Lower leg skin (tissue), 4 donors: ENCODE results near the gene PRPF8. TPM values are rescaled to one million over a fixed set of nuclear protein-coding genes. Genes with fewer than 3 reads are reported as not detected.

ENCODE experiments used
- DNase-seq, 2 donors: peaks; one replicate each; pipeline ENCODE4 v3.0.0-alpha.2; 2019; ENCODE audit warnings: low spot score in 2 of 2
- H3K4me3 ChIP-seq: fragments of 200-600 bp; sonication (generic); 2 replicates; pipeline ENCODE4 v1.5.1; 2017; ENCODE audit warnings: mild to moderate bottlenecking, low read depth; ENCODE audit not compliant: poor library complexity, severe bottlenecking
- POLR2A ChIP-seq, 2 donors: fragments of 450-650 bp; IDR thresholded peaks; one replicate each; pipeline ENCODE4 v1.6.1; 2016 to 2017; ENCODE audit warnings: antibody characterized with exemption in 2 of 2, mild to moderate bottlenecking in 1 of 2, moderate library complexity in 1 of 2
- WGBS, 2 donors: methylation state at CpG; one replicate each; pipeline ENCODE4 v1.1.5; 2018; 5-methylcytosine and 5-hydroxymethylcytosine counted together
- intact Hi-C: fragments of 100-400 bp; cut with DNase I; formaldehyde crosslinking; loops from one replicate; pipeline ENCODE4 v1.15.0; 2023; ENCODE audit warnings: low total_unique reads
- total RNA-seq, 4 donors: library from RNA; depleted of rRNA; stranded (reverse); fragments of >200 nt; gene quantifications; one replicate each; pipeline ENCODE4 v1.1.0, GENCODE V29; 2016
- TF ChIP-seq, protein P1 (sequence below), 3 donors: fragments of 450-650 bp; IDR thresholded peaks; one replicate each; pipeline ENCODE4 v1.5.1; 2016; ENCODE audit warnings: antibody characterized with exemption in 3 of 3, mild to moderate bottlenecking in 3 of 3, moderate library complexity in 2 of 3

Gene PRPF8
- total RNA-seq, 4 donors from 2014 or later: 140 to 228 (median 173) TPM

DNA sequence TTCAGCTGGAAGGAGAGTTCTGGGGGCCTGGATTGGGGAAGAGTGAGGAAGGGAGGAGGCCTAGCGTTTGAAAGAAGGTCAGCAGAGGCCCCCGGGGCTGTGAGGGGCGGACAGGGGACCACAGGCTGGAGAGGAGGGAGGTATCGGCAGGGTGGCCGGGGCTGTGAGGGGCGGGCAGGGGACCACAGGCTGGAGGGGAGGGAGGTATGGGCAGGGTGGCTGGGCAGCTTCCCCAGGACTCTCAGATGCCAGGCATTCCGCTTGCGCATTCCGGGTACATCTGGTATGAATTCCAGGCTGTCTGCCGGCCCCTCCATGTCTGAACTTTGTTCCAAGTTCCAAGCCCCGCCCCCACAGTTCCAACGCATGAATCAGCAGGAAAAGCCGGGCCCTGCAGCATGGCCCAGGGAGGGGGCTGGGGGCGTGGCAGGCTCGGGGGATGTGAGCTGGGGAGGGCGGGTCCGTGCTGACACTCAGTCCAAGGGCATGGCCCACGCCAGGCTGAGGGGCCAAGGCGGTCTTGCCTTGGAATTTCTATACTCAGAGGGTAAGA, 29.8 kb upstream of the PRPF8 start:
- intact Hi-C loops: no loop called here

DNA sequence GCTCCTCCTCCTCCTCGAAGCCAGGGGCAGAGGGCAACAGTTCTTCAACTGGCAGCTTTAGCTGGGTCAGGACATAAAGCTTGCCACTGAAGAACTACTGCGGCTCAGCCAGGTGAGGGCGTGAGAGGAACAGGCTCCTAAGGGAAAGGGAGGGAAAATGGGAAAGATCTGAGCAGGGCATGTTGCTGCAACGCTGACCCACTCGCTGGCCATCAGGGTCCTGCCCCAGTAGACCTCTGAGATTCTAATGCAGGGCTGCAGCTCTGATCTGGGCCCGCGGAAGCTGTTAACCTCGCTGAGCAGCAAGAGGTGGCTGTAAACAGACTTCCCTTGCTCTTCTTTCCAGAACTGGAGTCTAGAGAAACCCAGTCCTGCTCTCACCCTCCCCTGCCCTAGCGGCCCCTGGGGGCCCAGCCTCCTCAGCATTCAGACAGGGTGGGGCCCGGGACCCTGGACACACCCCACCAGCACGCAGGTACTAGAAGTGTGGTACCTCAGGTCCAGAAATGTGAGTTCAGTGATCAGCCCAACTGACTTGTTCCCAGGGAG, 29.3 kb upstream of the PRPF8 start:
- H3K4me3 ChIP-seq: no peak overlapping the region
- intact Hi-C loops: no loop called here
- peak in 1 of 2 donors; percentile 89 for DNase-seq
- TF ChIP-seq, protein P1, sequence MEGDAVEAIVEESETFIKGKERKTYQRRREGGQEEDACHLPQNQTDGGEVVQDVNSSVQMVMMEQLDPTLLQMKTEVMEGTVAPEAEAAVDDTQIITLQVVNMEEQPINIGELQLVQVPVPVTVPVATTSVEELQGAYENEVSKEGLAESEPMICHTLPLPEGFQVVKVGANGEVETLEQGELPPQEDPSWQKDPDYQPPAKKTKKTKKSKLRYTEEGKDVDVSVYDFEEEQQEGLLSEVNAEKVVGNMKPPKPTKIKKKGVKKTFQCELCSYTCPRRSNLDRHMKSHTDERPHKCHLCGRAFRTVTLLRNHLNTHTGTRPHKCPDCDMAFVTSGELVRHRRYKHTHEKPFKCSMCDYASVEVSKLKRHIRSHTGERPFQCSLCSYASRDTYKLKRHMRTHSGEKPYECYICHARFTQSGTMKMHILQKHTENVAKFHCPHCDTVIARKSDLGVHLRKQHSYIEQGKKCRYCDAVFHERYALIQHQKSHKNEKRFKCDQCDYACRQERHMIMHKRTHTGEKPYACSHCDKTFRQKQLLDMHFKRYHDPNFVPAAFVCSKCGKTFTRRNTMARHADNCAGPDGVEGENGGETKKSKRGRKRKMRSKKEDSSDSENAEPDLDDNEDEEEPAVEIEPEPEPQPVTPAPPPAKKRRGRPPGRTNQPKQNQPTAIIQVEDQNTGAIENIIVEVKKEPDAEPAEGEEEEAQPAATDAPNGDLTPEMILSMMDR (IDR thresholded peaks at IDR 0.05): no peak
- no peak for TF ChIP-seq POLR2A (IDR thresholded peaks at IDR 0.05)
- WGBS, 2 donors: 9 to 10% methylated on average over 11 of the region's 11 CpGs

More for the DNA sequence above, 29.8 kb upstream of the PRPF8 start:
- no peak overlapping the region for H3K4me3 ChIP-seq
- DNase-seq: peak; percentile 96 to 100
- 5 to 10% methylated on average over 18 to 19 of the region's 19 CpGs for WGBS, 2 donors
- TF ChIP-seq POLR2A (IDR thresholded peaks at IDR 0.05): no peak
- TF ChIP-seq, protein P1 (IDR thresholded peaks at IDR 0.05): no peak

DNA sequence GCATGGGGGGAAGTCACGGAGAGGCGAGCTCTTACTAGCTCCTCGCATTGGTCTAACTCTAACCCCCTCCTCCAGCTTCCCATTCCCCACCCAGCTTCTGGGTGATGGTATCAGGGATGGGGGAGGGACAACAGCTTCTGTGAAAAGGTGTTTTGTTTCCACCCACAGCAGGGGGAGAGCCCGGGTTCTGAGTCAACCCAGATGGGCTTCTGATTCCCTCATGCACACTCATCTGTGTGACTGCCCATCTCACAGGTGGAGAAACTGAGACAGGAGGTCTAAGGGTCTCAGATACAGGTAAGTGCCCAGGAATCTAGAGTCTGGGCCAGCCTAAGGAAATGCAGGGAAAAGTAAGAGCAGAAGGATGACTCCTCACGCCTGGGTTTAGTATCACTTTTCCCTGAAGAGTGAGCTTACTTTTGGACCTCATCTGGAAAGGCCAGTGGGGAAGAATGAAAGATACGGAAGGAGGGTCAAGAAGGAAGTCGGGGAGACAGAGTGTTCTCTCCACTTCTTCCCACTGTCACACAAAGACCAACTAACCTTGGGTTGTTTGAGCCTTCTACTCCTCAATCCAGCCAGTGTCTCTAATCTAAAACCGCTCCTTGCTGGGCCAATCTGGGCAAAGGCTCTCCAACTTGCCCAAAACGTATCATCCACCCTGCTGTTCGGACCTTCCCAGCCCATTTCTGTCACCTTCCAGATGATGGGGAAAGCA, 28.7 kb upstream of the PRPF8 start:
- DNase-seq: no peak
- H3K4me3 ChIP-seq: no peak overlapping the region
- intact Hi-C loops: no loop called here
- TF ChIP-seq, protein P1 (IDR thresholded peaks at IDR 0.05): no peak
- no peak for TF ChIP-seq POLR2A (IDR thresholded peaks at IDR 0.05)
- 70% methylated on average over 10 of the region's 10 CpGs for WGBS, 2 donors

DNA sequence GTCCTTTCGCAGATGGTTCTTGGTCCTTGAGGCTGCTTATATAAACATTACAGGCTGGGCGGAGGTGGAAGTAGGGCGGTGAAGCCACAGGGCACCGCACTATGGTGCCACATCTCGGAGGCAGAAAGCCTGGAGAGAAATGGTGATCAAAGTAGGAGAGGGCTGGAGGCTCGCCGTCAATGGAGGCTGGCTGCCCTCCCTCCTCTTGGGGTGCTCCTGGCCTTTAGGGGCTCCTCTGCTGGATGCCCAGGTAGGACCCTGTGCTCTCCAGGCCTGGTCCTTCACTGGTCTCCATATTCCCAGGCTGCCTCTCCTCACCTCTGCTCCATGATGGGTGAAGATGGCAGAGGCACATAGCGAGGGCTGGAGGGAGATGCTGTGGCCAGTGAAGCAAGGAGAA, 27.6 kb upstream of the PRPF8 start:
- TF ChIP-seq, protein P1 (IDR thresholded peaks at IDR 0.05): no peak
- TF ChIP-seq POLR2A (IDR thresholded peaks at IDR 0.05): no peak
- 91 to 93% methylated on average over 8 of the region's 8 CpGs for WGBS, 2 donors
- no peak overlapping the region for H3K4me3 ChIP-seq
- intact Hi-C loops: no loop called here
- DNase-seq: no peak

DNA sequence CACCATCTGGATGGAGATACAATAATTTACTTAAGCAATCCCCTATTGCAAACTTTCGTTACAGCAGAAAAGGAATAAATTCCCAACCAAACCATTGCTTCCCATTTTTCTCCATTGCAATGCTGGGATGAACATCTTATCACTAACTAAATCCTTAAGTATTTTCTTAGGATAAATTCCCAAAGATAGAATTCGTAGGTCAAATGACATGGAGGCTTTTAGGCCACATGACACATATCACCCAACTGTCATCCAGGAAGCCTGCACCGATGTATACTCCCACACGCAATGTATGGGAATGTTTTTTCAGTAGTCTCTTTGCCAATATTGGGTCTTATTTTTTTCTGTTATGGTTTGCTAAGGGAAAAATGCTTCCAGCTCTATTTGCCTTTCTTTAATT, 27.1 kb upstream of the PRPF8 start:
- 77 to 83% methylated on average over 4 of the region's 4 CpGs for WGBS, 2 donors
- no peak for TF ChIP-seq POLR2A (IDR thresholded peaks at IDR 0.05)
- TF ChIP-seq, protein P1 (IDR thresholded peaks at IDR 0.05): no peak
- no peak for DNase-seq
- no peak overlapping the region for H3K4me3 ChIP-seq
- intact Hi-C loops: no loop called here
